ENCODE data around the gene FYB2. TPM values are rescaled to one million over a fixed set of nuclear protein-coding genes. Genes with fewer than 3 reads are reported as not detected.

Gene FYB2
- total RNA-seq, 1 experiment from 2014 or later: 0.48 TPM

DNA sequence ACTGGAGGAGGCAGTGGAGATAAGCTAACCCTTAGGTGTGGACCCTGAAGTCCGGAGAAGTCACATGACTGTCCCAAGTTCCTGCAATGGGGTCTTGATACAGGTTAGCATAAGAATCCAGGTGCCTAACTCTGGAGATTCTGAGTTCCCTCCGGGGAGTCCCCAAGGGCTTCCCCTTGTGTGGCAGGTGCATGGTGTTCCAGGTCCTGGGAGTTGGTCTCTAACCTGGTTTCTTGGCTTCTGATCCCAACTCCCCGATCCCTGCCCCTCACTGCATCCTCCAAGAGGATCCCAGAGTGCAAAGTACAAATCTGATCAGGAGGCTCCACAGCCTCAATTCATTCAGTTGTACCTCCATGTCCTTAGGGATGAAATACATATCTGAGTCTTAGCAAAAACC is 26.1 kb upstream of the FYB2 start:
- peaks cover 0 to 5% of the 10 kb centered on the region in 2 experiments; a peak in 1 of 5 replicates for H3K9me3 Mint-ChIP-seq

More for the DNA sequence above, 26.1 kb upstream of the FYB2 start:
- Histone ChIP-seq H2AFZ (ENCODE audit: low read length) (no peak overlapping the region), H2BK120ac (ENCODE audit: low read depth, low read length, poor library complexity, severe bottlenecking) (no peak overlapping the region), H3K27ac (ENCODE audit: insufficient read length, low read depth, low read length) (no peak overlapping the region), H3K4me2 (ENCODE audit: insufficient read depth, insufficient read length, low read length) (no peak overlapping the region), H3K9me3 (ENCODE audit: control insufficient read depth, low read depth, low read length) (no peaks in the 10 kb centered on the region), H2BK20ac (ENCODE audit: low read depth, low read length, poor library complexity, severe bottlenecking) (no peak overlapping the region), H3K56ac (ENCODE audit: insufficient read length, low read depth, low read length) (no peak overlapping the region), H2BK12ac (ENCODE audit: insufficient read length, low read depth, low read length) (no peak overlapping the region), H3K4me1 (ENCODE audit: insufficient read depth, low read length) (no peaks in the 10 kb centered on the region), H4K8ac (replicated peaks; ENCODE audit: insufficient read length, low read depth, low read length) (no peak overlapping the region), H3K23me2 (ENCODE audit: insufficient read length, low read depth, low read length, poor library complexity, severe bottlenecking) (no peaks in the 10 kb centered on the region), H3K4ac (ENCODE audit: low read depth, low read length) (no peak overlapping the region), H3T11ph (ENCODE audit: low read length) (no peak overlapping the region), H4K91ac (ENCODE audit: insufficient read length, low read depth, low read length) (no peak overlapping the region), H4K20me1 (ENCODE audit: control insufficient read depth, insufficient read depth, insufficient read length) (no peaks in the 10 kb centered on the region), H3K9ac (ENCODE audit: extremely low read depth, insufficient read length, low read length) (no peak overlapping the region), H2AK5ac (ENCODE audit: insufficient read length, low read length) (no peak overlapping the region), H4K5ac (ENCODE audit: insufficient read length, low read depth, low read length) (no peak overlapping the region), H3K79me2 (ENCODE audit: insufficient read depth, low read length) (no peaks in the 10 kb centered on the region), H3K14ac (ENCODE audit: insufficient read depth, low read length) (no peak overlapping the region), H3K27me3 (ENCODE audit: insufficient read depth, low read length) (no peaks in the 10 kb centered on the region), H3K18ac (ENCODE audit: insufficient read length, low read depth, low read length) (no peak overlapping the region), H2BK15ac (ENCODE audit: low read depth, low read length) (no peak overlapping the region), H3K23ac (ENCODE audit: insufficient read length, low read depth, low read length) (no peak overlapping the region), H2BK5ac (ENCODE audit: insufficient read length, low read length) (no peak overlapping the region), H3K79me1 (ENCODE audit: insufficient read depth, low read depth, low read length, poor library complexity, severe bottlenecking) (no peaks in the 10 kb centered on the region)
- Mint-ChIP-seq H3K27me3 (ENCODE audit: low read depth) (peaks cover 23% of the 10 kb centered on the region), H3K36me3 (ENCODE audit: insufficient read depth in 1 of 3, low read depth in 3 of 3) (peaks cover 0 to 5% (median 0%) of the 10 kb centered on the region in 3 experiments; a peak in 1 of 7 replicates), H3K4me3 (no peak overlapping the region), H3K27ac (no peak overlapping the region), H3K4me1 (peaks cover 15 to 32% of the 10 kb centered on the region in 2 experiments)
- WGBS (ENCODE audit: extremely low coverage, insufficient read length, low lambda C conversion rate): no CpG with 5 or more reads among the region's 3 CpGs
- no peak for DNase-seq
- TF ChIP-seq CTCF (conservative IDR thresholded peaks at IDR 0.05): no peak

Data from H9 (cell line).